ENCODE measurements around the gene EGFR. TPM values are rescaled to one million over a fixed set of nuclear protein-coding genes. Genes with fewer than 3 reads are reported as not detected.

The EGFR gene
- total RNA-seq, 3 donors from 2014 or later, result 63.6 to 96.3 (median 72.5) TPM

GRCh38 chr7:55235115-55235514 is 216.3 kb downstream of the EGFR start:
- TF ChIP-seq, protein P1, sequence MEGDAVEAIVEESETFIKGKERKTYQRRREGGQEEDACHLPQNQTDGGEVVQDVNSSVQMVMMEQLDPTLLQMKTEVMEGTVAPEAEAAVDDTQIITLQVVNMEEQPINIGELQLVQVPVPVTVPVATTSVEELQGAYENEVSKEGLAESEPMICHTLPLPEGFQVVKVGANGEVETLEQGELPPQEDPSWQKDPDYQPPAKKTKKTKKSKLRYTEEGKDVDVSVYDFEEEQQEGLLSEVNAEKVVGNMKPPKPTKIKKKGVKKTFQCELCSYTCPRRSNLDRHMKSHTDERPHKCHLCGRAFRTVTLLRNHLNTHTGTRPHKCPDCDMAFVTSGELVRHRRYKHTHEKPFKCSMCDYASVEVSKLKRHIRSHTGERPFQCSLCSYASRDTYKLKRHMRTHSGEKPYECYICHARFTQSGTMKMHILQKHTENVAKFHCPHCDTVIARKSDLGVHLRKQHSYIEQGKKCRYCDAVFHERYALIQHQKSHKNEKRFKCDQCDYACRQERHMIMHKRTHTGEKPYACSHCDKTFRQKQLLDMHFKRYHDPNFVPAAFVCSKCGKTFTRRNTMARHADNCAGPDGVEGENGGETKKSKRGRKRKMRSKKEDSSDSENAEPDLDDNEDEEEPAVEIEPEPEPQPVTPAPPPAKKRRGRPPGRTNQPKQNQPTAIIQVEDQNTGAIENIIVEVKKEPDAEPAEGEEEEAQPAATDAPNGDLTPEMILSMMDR (IDR thresholded peaks at IDR 0.05), result no peak
- Histone ChIP-seq H3K36me3 (ENCODE audit: low read depth) (no peaks in the 10 kb centered on the region), H3K9me3 (no peaks in the 10 kb centered on the region), H3K4me3 (no peak overlapping the region), H3K4me1 (ENCODE audit: low read depth) (peaks cover 10% of the 10 kb centered on the region)
- ATAC-seq, result no peak
- intact Hi-C loops (cut with DNase I, micrococcal nuclease), result no loop called here
- DNase-seq, result no peak

DNA sequence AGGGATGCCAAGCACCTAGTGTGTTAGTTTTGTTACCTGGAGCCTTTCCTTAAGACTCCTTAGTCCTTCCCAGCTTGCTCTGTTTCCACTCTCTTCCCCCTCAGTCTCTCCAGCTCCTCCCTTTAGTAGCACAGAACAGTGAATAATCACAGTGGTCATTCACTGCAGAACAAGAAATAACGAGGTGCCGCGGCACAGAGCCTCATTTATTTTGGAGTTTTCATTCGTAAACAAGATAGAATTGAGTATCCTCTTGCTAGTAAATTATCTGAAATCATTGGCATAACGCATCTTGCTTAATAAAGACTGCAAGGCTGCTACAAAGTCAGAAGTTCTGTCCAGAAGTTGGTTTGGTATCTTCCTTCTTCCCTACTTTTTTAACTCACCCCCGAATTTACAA is 217.0 kb downstream of the EGFR start:
- H3K4me3 ChIP-seq, result no peak overlapping the region
- DNase-seq (no peak), ATAC-seq (no peak)
- peaks cover 10% of the 10 kb centered on the region for H3K4me1 ChIP-seq (ENCODE audit: low read depth)
- TF ChIP-seq, protein P1 (IDR thresholded peaks at IDR 0.05), result no peak
- H3K36me3 ChIP-seq (ENCODE audit: low read depth), result no peaks in the 10 kb centered on the region
- no peaks in the 10 kb centered on the region for H3K9me3 ChIP-seq
- intact Hi-C loops (cut with DNase I, micrococcal nuclease), result no loop called here

DNA sequence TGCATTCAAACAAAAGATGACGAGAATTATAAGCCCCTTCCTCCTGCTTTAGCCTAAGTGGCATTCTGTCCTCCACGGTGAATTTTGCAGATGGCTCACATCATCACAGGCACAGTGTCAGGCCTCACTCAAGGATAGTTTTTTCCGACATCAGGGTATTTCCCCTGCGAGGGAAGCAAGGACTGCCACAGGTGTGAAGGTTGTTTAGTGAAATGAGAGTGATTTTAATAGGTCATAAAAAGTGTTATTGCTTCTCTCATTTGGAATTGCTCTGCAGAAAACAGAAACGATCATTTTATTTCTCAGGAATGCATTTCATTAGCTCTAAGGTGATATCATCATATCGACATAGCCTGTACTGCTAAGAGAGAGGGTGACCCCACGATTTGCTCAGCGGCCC is 217.7 kb downstream of the EGFR start:
- intact Hi-C loops (cut with DNase I, micrococcal nuclease), result no loop called here
- peak; percentile 80 for ATAC-seq
- TF ChIP-seq, protein P1 (IDR thresholded peaks at IDR 0.05), result no peak

GRCh38 chr7:55237156-55237893 is 218.5 kb downstream of the EGFR start:
- H3K4me3 ChIP-seq, result no peak overlapping the region
- no peaks in the 10 kb centered on the region for H3K9me3 ChIP-seq
- no peak for ATAC-seq

More for the DNA sequence above, 217.7 kb downstream of the EGFR start:
- Histone ChIP-seq H3K9me3 (no peaks in the 10 kb centered on the region), H3K36me3 (ENCODE audit: low read depth) (no peaks in the 10 kb centered on the region), H3K4me1 (ENCODE audit: low read depth) (peaks cover 10% of the 10 kb centered on the region), H3K4me3 (no peak overlapping the region)
- DNase-seq, result peak in 1 of 3 donors; percentile 25

DNA sequence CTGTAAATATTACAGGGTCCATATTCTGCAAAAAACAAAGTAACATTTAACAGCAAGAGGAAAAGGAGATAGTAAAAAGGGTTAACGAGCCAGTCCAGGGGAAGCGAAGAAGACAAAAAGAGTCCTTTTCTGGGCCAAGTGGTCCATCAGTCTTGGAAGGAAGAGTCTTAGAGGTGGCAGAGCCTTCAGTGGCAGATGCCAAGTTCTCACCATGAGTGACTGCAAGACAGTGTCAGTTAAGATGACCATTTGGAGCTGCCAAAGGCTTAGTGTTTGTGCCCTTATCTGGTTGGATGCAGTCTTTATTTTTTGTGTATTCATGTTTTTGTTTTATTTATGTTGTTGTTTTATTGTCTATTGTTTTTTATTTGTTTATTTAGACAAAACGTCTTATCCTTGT is 220.6 kb downstream of the EGFR start:
- Histone ChIP-seq H3K4me1 (ENCODE audit: low read depth) (peaks cover 10% of the 10 kb centered on the region), H3K9me3 (no peaks in the 10 kb centered on the region), H3K4me3 (no peak overlapping the region), H3K36me3 (ENCODE audit: low read depth) (no peaks in the 10 kb centered on the region)
- DNase-seq (no peak), ATAC-seq (no peak)
- TF ChIP-seq, protein P1 (IDR thresholded peaks at IDR 0.05), result no peak
- intact Hi-C loops (cut with DNase I, micrococcal nuclease), result no loop called here

More at GRCh38 chr7:55237156-55237893, 218.5 kb downstream of the EGFR start:
- H3K4me1 ChIP-seq (ENCODE audit: low read depth), result peaks cover 10% of the 10 kb centered on the region
- no peaks in the 10 kb centered on the region for H3K36me3 ChIP-seq (ENCODE audit: low read depth)
- intact Hi-C loops (cut with DNase I, micrococcal nuclease), result no loop called here
- DNase-seq, result no peak
- TF ChIP-seq, protein P1 (IDR thresholded peaks at IDR 0.05), result no peak
